Activated T-cell treated with anti-CD3 and anti-CD28 coated beads for 4 hours (primary cell): ENCODE data around the gene PDE3B.
"Not testable (repeated sequence)": the region's sequence is repeated elsewhere in the genome, so short reads cannot be mapped to it uniquely, and the experiment has no call there.

Source experiments
- DNase-seq: peaks from one replicate; pipeline ENCODE4 v3.0.0-alpha.2; 2020

Gene PDE3B

GRCh38 chr11:14750911-14751310, 107.3 kb downstream of the PDE3B start:
- no peak for DNase-seq

GRCh38 chr11:14751975-14752407, 108.4 kb downstream of the PDE3B start:
- DNase-seq = no peak

DNA sequence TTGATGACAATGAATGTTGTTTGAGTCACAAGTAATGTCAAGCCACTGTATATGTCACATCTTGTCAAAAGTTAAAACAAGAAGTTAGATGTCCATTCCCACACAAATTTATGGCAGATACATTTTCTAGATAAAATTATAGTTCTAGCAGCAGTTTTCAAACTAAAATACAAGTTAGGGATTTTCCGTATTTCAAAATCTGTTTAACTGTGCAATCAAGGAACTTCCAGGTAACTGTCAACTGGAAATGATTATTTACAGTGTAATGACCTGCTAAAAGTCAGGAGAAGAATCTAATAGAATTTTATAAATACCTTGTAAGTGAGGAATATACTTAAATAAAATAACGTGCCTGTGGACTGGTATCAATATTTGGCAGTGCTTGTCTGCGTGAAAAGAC, 111.5 kb downstream of the PDE3B start:
- DNase-seq = no peak

GRCh38 chr11:14756349-14756748, 112.7 kb downstream of the PDE3B start:
- no peak for DNase-seq

- DNase-seq = not testable (repeated sequence)
These were observed 115.9 kb downstream of the PDE3B start for GRCh38 chr11:14759300-14760012.

- DNase-seq = no peak
These were observed 120.6 kb downstream of the PDE3B start for GRCh38 chr11:14764179-14764578.

DNA sequence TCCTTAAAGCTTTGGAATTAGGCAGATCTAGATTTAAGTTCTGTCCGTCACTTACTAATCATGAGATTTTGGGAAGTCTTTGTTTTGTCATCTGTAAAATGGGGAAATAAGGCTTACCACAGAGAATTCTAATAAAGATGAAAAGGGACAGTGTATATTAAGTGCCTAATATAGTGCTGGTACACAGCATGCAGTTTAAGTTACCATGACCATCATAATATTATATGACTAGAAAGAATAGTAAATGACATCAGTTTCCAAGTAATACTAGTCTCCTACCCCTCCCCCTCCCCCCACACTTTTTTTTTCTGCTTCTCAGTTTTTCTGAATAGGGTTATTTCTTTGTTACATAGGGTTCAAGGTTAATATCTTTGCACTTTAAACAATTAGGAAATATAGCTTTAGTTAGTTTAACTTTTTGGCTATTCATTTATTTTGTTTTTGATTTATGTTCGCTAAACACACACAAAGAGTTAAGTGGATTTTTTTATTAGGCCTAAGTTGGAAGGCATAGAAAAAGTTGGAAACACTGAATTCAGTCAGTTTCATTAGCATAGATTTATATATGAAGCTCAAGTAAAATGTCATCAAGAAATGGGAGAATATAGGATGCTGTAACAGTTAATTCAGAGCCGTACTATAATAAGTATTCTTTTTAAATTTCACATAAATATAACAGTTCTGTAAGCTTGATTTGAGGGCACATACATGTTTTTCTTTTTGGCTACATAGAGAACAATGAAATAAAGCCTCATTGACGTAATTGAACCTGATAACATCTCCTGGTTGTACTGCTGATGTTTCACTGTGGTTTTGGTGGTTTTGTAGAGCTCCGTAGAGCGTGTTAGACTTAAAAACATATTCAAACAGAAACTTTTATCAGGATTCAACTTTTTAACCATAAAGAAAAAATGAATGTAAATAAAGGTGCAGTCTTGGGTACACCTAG, 121.2 kb downstream of the PDE3B start:
- peak; percentile 26 for DNase-seq

GRCh38 chr11:14766585-14766984, 123.0 kb downstream of the PDE3B start:
- DNase-seq = no peak

DNA sequence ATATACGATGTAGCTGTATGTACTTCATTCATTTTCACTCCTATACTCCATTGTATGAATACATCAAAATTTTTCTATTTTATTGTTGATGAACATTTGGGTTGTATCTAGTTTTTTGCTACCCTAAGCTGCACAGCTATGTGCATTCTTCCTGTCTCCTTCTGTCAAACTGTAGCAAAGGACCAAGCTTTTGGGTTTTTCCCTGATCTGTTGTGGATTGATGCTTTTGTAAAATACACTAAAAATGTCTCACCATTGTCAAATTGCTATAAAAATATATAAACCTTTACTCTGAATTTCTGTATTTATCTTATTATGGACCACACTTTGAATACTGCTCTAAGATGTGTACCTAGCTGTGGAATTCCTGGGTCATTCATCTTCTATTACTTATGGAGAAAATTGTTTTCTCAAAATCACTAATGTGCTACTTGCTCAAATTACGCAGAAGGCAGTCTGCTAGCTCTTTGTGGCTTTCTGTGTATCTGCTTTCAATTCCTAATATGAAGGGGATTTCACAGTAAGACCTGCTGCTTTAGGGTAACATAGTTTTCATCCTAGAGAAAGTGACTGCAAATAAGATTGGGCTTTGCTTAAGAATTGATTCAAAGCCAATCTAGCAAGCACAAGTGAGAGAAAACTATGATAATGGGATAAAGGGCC, 125.1 kb downstream of the PDE3B start:
- no peak for DNase-seq

DNA sequence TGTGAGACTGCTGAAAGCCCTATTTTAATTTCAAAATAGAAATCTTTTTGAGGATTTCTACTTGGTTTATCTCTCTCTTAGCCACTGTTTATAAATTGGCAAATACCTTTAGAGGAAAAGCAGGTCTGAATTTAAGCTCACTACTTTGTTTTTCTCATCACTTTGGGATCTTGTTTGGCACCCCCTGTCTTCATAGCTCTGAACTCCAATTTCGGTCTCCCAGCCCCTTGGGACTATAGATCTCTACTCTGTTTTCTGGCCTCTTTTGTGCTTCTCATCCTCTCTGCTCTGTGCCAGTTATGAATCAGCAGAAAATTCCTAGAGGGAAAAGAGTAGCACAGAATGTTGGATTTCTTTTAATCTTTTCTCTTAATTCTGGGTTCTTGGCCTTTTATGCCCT, 130.2 kb downstream of the PDE3B start:
- DNase-seq = no peak

- DNase-seq = no peak
These were observed 131.1 kb downstream of the PDE3B start for GRCh38 chr11:14774721-14775120.

- DNase-seq = no peak
These were observed 132.3 kb downstream of the PDE3B start for GRCh38 chr11:14775897-14776296.

DNA sequence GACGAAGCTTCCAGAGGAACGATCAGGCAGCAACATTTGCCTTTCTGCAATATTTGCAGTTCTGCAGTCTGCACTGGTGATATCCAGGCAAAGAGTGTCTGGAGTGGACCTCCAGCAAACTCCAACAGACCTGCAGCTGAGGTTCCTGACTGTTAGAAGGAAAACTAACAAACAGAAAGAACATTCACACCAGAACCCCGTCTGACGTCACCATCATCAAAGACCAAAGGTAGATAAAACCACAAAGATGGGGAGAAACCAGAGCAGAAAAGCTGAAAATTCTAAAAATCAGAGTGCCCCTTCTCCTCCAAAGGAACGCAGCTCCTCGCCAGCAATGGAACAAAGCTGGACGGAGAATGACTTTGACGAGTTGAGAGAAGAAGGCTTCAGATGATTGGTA, 134.9 kb downstream of the PDE3B start:
- not testable (repeated sequence) for DNase-seq

DNA sequence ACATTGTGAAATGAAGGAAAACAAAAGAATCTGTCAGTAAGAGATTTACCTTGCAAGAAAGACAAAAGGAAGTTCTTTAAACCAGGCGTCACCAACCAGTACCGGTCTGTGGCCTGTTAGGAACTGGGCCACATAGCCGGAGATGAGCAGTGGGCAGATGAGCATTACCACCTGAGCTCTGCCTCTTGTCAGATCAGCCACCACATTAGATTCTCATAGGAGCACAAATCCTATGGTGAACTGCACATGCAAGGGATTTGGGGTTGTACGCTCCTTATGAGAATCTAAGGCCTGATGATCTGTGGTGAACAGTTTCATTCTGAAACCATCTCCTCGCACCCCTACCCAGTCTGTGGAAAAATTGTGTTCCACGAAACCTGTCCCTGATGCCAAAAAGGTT, 140.2 kb downstream of the PDE3B start:
- no peak for DNase-seq

DNA sequence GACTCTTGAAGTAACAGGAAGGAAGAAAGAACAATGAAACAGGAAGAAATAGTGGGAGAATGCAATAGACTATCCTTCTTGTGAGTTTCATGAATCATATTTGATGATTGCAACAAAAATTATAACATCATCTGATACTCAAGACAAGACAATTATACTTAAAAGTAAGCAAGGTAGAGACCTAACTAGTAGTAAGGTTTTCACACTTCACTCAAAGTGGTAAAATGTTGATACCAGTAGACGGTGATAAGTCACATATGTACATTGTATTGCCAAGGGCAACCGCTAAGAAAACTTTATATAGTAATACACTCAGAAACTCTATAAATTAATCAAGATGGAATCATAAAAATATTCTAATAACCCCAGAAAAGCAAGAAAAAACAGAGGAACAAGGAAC, 140.6 kb downstream of the PDE3B start:
- no peak for DNase-seq

- no peak for DNase-seq
These were observed 146.4 kb downstream of the PDE3B start for GRCh38 chr11:14789879-14790484.

GRCh38 chr11:14793546-14793945, 149.9 kb downstream of the PDE3B start:
- DNase-seq = no peak

DNA sequence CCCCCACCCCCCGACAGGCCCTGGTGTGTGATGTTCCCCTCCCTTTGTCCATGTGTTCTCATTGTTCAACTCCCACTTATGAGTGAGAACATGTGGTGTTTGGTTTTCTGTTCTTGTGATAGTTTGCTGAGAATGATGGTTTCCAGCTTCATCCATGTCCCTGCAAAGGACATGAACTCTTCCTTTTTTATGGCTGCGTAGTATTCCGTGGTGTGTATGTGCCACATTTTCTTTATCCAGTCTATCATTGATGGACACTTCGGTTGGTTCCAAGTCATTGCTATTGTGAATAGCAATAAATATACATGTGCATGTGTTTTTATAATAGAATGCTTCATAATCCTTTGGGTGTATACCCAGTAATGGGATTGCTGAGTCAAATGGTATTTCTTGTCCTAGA, 152.4 kb downstream of the PDE3B start:
- DNase-seq = not testable (repeated sequence)

- no peak for DNase-seq
These were observed 160.2 kb downstream of the PDE3B start for GRCh38 chr11:14803846-14804245.

DNA sequence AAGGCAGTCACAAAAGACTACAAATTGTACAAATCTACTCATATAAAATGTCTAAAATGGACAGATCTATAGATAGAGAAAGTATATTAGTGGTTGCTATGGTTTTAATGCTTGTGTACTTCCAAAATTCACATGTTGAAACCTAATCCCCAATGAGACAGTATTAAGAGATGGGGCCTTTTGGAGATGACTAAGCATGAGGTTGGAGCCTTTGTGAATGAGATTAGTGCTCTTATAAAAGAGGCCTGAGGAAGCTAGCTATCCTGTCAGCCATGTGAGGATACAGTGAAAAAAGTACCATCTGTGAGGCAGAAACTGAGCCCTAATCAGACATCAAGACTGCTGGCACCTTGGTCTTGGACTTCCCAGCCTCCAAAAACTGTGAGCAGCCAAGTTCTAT, 165.9 kb downstream of the PDE3B start:
- DNase-seq = no peak

GRCh38 chr11:14812757-14813156, 169.2 kb downstream of the PDE3B start:
- DNase-seq = no peak

- no peak for DNase-seq
These were observed 169.9 kb downstream of the PDE3B start for GRCh38 chr11:14813516-14813915.

GRCh38 chr11:14818779-14819178, 175.2 kb downstream of the PDE3B start:
- no peak for DNase-seq
